K562 (cell line): ENCODE data around the gene CDH1. TPM values are rescaled to one million over a fixed set of nuclear protein-coding genes. Genes with fewer than 3 reads are reported as not detected.
A peak's percentile ranks its signal among the peaks of the same experiment; 100 is the strongest.

Experiments used
- KDM2B ChIP-seq: fragments of 250-450 bp; sonication (Bioruptor Pico); IDR thresholded peaks from 2 replicates; pipeline ENCODE4 v1.8.0; 2021; ENCODE audit warnings: mild to moderate bottlenecking, moderate library complexity
- L3MBTL2 ChIP-seq: fragments of 450-650 bp; IDR thresholded peaks from 2 replicates; pipeline ENCODE4 v1.6.1; 2016; ENCODE audit warnings: mild to moderate bottlenecking, moderate library complexity
- MAZ ChIP-seq, 2 experiments: fragments of 450-650 bp in 1 of 2; sonication (generic) in 1 of 2; formaldehyde crosslinking; IDR thresholded peaks in 1 of 2; conservative IDR thresholded peaks in 1 of 2; 2 replicates each; pipeline versions ENCODE4 v1.4.0 to v1.5.0; 2020; ENCODE audit warnings: mild to moderate bottlenecking in 1 of 2, missing genetic modification reagents in 1 of 2
- MCM5 ChIP-seq: fragments of 450-650 bp; IDR thresholded peaks from 2 replicates; pipeline ENCODE4 v1.6.1; 2016; ENCODE audit warnings: low read depth
- MEIS2 ChIP-seq: fragments of 450-650 bp; IDR thresholded peaks from 2 replicates; pipeline ENCODE4 v1.6.1; 2014; ENCODE audit warnings: mild to moderate bottlenecking; ENCODE audit not compliant: partially characterized antibody
- MITF ChIP-seq: IDR thresholded peaks from 2 replicates; pipeline ENCODE4 v1.6.1; 2014; ENCODE audit warnings: antibody characterized with exemption
- MTA2 ChIP-seq: fragments of 450-650 bp; IDR thresholded peaks from 2 replicates; pipeline ENCODE4 v1.6.1; 2016; ENCODE audit warnings: low read depth
- MYNN ChIP-seq, 2 experiments: sonication (generic); formaldehyde crosslinking in 1 of 2; IDR thresholded peaks; 2 replicates each; pipeline versions ENCODE4 v1.5.0 to v1.6.1; 2016 to 2020; ENCODE audit warnings: antibody characterized with exemption in 1 of 2, missing genetic modification reagents in 1 of 2
- NFATC3 ChIP-seq: fragments of 450-650 bp; IDR thresholded peaks from 2 replicates; pipeline ENCODE4 v1.6.1; 2017; ENCODE audit warnings: mild to moderate bottlenecking
- SP1 ChIP-seq: sonication (generic); formaldehyde crosslinking; IDR thresholded peaks from 2 replicates; pipeline ENCODE4 v1.8.1; 2022; ENCODE audit warnings: mild to moderate bottlenecking, missing genetic modification reagents
- ZMIZ1 ChIP-seq, 2 experiments: fragments of 150-350 bp in 1 of 2; IDR thresholded peaks; 2 replicates each; pipeline ENCODE4 v1.6.1; 2012 to 2016; ENCODE audit warnings: low read depth in 2 of 2, low read length in 2 of 2, mild to moderate bottlenecking in 1 of 2, moderate library complexity in 1 of 2
- ZNF165 ChIP-seq: fragments of 250-450 bp; sonication (Bioruptor Pico); IDR thresholded peaks from 2 replicates; pipeline ENCODE4 v1.4.0; 2020; ENCODE audit warnings: borderline replicate concordance
- ZNF280A ChIP-seq: fragments of 450-650 bp; IDR thresholded peaks from 2 replicates; pipeline ENCODE4 v1.6.1; 2018; ENCODE audit warnings: mild to moderate bottlenecking, low read depth; ENCODE audit not compliant: partially characterized antibody
- ZNF518B ChIP-seq: fragments of 250-450 bp; sonication (Bioruptor Pico); IDR thresholded peaks from 2 replicates; pipeline ENCODE4 v1.5.0; 2021; ENCODE audit warnings: mild to moderate bottlenecking, moderate library complexity
- ZNF766 ChIP-seq: fragments of 200-800 bp; sonication (Bioruptor generic); conservative IDR thresholded peaks from 2 replicates; pipeline ENCODE4 v1.6.1; 2016; ENCODE audit warnings: missing genetic modification characterization, missing compliant biosample characterization
- ZNF780A ChIP-seq: fragments of 250-450 bp; sonication (Bioruptor Pico); IDR thresholded peaks from 2 replicates; pipeline ENCODE4 v1.5.0; 2021; ENCODE audit warnings: mild to moderate bottlenecking
- polyA plus RNA-seq, 8 experiments: library from polyadenylated mRNA; depleted of rRNA in 4 of 8; stranded (reverse) in 5 of 8; unstranded in 3 of 8; fragments of >200 nt; fragmentation: Nextera tagmentation in 2 of 8; fragmentation: Illumina TruSeq in 1 of 8; extraction: Ambion mirVana in 2 of 8; extraction: Trizol in 1 of 8; gene quantifications; 2 replicates each; pipeline versions ENCODE4 v1.2.1 to v1.2.3, GENCODE V29; 2011 to 2014; ENCODE audit warnings: inconsistent platforms in 1 of 8, missing spikeins in 1 of 8
- total RNA-seq, 7 experiments: library from RNA; depleted of rRNA in 6 of 7; stranded (reverse); fragments of >200 nt in 6 of 7; fragmentation: Illumina TruSeq in 2 of 7; extraction: Trizol in 2 of 7; gene quantifications; 2 replicates each; pipeline versions ENCODE4 v1.2.1 to v1.2.3, GENCODE V29; 2011 to 2021; ENCODE audit warnings: low replicate concordance in 1 of 7

Gene CDH1
- total and polyA plus RNA-seq, 9 of the 15 experiments (the other 6 are each of a cell fraction or from before 2014, with no cell fraction given) = 0.01 to 0.69 TPM; not detected in 7

- TF ChIP-seq SP1 (peak; percentile 59), KDM2B (no peak), ZMIZ1 (IDR thresholded peaks at IDR 0.05; ENCODE audit: low read depth in 2 of 2, low read length in 2 of 2) (no peak), ZNF780A (no peak), L3MBTL2 (peak; percentile 18; the same call in 1 of the 2 replicates), MCM5 (no peak), ZNF766 (CRISPR knock-in tag) (peak; percentile 98), MITF (peak; percentile 43; the same call in 1 of the 2 replicates), MEIS2 (peak; percentile 51), ZNF280A (no peak), MTA2 (peak; percentile 69), MYNN (IDR thresholded peaks at IDR 0.05) (0 out of 2 replicates have a peak, but pooled peaks have one; percentile 39), MYNN (CRISPR knock-in tag; IDR thresholded peaks at IDR 0.05) (no peak), ZNF518B (CRISPR knock-in tag) (no peak), NFATC3 (no peak), MAZ (CRISPR knock-in tag; conservative IDR thresholded peaks at IDR 0.05 in 1 of 2, IDR thresholded peaks at IDR 0.05 in 1 of 2) (peak; percentile 17 to 33; a peak in 1 of 4 replicates), ZNF165 (CRISPR knock-in tag) (no peak)
Measured at GRCh38 chr16:68732042-68732680, 4.9 kb upstream of the CDH1 start (continued).
